Stimulated activated CD4-positive, alpha-beta T cell treated with anti-CD3 and anti-CD28 coated beads, Interleukin-2, amount 100 ng/mL, for 4 hours (primary cell): Measurements from ENCODE around the gene WDR38.
A peak's percentile ranks its signal among the peaks of the same experiment; 100 is the strongest.

ENCODE experiments used
- DNase-seq: peaks from one replicate; pipeline ENCODE4 v3.0.0-alpha.2; 2020; ENCODE audit warnings: low read depth

Gene WDR38, protein sequence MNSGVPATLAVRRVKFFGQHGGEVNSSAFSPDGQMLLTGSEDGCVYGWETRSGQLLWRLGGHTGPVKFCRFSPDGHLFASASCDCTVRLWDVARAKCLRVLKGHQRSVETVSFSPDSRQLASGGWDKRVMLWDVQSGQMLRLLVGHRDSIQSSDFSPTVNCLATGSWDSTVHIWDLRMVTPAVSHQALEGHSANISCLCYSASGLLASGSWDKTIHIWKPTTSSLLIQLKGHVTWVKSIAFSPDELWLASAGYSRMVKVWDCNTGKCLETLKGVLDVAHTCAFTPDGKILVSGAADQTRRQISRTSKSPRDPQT

DNA sequence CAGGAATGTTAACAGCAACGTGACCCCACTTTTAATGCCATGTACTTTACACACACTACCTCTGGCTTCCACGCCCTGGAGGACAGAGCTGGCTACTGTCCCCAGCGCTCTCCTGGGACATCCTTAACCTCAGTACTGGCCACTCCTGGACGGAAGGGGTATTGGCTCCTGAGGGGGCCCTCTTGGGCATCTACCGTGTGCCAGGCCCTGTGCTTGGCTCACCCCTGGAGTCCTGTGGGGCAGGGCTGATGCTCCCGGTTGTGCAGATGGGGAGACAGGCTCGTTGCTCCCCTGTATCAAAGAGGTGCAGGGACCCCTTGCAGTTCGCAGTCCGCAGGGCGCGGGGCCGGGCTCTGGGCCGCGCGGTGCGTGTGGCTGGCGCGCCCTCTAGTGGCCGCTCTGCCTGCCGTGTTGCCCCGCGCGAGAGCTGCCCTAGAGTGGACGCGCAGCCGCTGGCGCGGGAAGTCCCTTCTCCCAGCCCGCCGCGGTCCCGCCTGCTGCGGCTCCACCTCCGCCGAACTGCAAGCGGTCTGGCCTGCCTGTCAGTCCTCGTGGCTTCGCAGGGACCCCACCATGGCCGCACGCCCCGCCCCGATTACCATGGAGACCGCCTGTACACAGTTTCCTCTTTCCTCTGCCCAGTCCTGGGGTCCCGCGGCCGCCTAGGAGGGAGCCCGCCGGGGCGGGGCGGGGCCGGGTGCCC is at the start of gene WDR38:
Gene WDR38, plus strand, starts transcription at position 632 of the 703 bp plus-strand sequence. CDS start 72 bp downstream, outside the sequence.
- peak; percentile 51 for DNase-seq

DNA sequence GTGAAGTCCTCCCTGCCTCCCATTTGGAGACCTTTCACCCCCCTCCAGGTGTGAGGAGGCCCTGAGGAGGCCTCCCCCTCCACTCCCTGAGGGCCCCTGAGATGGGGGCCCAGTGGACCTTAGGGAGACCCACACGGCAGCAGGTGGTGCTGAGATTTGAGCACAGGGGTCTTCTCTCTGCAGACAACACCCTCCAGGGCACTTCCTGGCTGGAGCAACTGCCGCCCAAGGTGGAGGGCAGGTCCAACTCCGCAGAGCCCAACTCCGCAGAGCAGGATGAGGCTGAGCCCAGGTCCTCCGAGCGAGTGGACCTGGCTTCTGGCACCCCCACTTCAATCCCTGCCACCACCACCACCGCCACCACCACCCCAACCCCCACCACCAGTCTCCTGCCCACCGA is 49.3 kb upstream of the WDR38 start:
- DNase-seq: no peak

DNA sequence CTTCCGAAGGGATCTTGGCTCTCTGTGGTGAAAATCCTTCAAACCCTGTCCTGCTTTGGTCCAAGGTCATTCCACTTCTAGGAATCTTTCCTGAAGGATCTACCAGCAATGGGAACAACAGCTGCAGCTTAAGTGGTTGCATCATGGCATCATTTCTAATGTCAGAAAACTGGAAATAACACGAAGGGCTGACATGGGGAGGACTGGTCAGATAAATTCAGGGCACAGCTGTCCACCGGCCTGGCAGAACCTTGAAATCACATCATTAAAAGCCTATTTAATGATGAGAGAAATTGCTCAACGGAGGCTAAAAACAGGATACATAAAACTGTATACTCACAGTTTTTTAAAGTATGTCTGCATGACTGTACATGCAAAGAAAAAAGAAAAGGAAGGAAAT is 48.1 kb upstream of the WDR38 start:
- DNase-seq: no peak

DNA sequence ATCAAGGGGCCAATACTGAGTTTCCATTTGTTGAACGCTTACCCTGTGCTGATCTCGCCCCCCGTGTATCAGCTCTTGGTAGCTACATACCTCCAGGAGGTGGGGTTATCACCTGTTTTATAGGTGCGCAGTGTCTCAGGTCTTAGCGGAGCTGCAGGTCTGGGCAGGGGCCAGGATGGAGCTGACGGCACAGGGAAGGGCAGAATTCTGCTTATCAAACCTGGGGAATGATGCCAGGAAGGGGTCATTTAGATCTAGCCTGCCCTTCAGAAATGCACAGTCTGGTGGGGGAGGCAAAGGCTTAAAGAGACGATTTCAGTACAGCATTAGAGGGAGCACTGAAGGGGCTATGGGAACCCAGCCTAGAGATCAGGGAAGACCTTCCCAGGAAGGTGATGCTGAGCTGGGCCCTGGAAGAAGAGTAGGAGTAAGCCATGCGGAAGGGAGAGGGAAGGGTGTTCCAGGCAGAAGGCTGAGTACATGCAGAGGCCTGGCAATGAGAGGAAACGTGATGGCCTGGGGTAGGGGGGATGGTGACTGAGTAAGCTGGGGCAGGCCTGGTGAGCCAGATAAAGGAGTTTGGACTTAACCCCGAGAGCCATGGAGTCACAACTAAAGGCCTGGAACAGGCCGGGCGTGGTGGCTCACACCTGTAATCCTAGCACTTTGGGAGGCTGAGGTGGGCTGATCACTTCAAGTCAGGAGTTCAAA is 44.9 kb upstream of the WDR38 start:
- DNase-seq: no peak

DNA sequence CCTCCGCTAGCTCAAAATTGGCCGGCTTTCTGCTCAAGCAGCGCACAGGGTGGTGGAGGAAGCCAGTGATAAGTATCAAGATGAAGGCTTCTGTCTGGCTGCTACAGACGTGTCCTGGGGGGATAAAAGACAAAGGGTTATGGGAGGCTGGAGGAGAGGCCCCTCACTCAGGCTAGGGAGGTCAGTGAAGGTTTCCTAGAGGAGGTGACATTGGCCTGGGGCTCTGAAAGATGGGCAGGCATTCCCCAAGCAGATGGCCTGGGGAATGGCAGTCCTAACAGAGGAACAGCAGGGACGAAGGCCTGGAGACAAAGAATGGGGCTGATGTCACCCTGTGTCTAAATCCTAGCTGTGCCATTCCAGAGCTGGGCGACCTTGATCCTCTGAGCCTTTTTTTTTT is 44.0 kb upstream of the WDR38 start:
- DNase-seq: no peak

DNA sequence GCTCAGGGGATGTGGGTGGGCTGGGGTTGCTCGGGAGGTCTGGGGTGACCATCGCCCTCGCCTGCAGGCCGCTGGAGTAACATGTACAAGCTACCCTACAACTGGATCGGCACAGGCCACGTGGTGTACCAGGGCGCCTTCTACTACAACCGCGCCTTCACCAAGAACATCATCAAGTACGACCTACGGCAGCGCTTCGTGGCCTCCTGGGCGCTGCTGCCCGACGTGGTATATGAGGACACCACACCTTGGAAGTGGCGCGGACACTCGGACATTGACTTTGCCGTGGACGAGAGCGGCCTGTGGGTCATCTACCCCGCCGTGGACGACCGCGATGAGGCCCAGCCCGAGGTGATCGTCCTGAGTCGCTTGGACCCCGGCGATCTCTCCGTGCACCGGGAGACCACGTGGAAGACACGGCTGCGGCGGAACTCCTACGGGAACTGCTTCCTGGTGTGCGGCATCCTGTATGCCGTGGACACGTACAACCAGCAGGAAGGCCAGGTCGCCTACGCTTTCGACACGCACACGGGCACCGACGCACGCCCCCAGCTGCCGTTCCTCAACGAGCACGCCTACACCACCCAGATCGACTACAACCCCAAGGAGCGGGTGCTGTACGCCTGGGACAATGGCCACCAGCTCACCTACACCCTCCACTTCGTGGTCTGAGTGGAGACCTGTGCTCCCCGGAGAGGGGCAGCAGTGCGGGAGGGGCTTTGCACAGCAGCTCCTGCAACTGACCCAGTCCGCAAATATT is 43.3 kb upstream of the WDR38 start:
- DNase-seq: no peak

DNA sequence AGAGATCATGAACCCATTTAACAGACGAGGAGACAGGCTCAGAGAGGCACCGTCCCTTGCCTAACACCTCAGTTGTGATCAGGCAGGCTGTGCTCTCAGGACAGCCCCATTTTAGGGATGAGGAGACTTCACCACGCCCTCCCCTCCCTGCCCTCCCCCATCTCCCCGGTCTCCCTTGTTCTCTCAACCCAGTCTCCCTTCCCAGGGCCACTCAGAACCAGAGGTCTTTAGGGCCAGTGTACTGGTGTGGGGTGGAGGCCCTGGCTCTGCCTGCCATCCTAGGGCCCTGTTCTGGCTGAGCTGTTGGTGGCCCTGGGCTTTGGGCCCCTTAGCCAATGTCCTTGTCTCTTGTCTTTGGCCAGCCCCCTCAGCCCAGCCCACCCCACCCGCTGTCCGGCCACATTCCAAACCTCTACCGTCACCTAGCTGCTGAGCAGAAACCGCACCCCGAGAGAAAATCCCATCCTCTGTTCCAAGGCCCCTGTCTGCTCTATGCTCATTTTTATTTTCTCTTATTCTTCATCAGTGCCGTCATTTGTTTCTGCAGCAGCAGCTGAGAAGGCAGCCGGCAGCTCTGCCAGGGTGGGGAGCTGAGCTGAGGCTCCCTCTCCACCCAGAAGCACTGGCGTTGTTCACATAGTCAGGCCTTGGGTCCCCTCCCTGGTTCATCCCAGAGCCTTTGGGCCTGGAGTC is 42.5 kb upstream of the WDR38 start:
- DNase-seq: no peak

DNA sequence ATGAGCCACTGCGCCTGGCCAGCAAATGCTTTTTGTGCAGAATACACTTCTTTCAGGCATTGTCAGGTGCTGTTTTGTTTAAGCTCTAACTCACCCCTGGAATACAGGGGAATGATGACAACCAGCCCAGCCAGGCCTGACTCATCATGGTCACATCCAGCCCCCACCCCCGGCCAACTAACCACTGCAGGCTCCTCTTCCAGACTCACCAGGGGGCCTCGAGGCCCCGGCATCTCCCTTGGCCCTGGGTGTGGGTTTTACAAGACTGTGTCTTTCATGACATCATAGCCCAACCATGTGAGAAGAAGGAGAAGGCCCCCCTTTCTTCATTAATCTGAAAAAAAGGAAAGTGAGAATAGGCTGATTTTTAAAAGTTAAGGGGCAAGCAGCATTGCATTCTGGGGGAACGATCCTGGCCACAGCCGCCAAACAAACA is 40.8 kb upstream of the WDR38 start:
- no peak for DNase-seq

DNA sequence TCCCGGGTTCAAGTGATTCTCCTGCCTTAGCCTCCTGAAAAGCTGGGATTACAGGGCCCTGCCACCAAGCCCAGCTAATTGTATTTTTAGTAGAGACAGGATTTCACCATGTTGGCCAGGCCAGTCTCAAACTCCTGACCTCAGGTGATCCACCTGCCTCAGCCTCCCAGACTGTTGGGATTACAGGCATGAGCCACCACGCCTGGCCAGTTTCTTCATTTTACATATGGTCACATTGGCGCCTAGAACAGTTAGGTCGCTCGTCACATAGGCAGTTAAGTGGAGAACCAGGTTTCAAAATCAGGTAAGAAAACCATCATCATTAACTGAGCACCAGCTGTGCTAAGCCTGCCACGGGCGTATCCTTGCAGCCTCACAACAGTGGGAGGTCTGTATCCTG is 40.2 kb upstream of the WDR38 start:
- DNase-seq: no peak

DNA sequence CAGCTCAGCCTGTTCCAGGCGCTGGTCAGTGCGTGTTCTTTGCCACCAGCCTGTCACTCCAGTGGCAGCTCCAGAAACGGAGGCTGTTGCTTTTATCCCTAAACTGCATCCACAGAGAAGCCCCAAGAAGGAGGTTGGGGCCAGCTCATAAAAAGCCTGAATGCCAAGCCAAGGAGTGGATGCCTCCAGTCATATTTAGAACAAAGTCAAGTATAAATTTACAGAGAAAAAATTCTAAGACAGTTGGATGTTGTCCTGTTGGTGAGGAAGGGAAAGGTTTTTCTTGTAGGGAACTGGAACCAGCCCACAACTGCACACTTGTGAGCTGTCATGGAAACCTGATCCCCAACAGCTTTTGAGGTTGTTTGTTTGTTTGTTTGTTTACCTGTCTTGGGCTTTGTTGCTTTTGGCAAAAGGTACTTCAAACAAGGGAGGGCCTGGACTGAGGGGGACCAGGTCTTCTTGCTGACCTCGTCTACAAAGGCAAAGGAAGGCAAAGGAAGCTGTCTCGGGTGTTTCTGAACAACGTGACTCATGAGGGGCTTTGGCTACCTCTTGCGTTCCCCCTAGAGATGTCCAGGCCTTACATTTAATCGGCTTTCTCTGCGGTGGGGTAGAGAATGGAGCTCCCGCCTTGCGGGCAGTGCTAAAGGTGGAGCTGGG is 39.6 kb upstream of the WDR38 start:
- DNase-seq: no peak

DNA sequence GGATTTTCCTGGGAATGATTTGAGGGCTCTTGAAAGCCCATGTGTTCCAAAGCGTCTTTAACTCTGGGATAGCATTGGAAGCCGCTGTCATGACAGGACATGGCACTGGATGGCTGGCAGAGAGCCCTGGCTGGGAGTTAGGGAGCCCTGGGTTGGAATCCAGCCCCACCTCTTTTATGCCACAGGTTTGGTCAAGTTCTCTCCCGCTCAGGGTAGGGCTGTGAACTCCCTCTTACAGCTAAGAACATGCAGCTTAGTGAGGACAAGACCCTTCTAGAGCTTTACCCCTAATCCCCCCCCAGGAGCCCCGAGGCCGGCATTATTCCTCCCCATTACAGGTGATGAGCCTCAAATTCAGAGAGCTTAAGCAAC is 39.1 kb upstream of the WDR38 start:
- no peak for DNase-seq

DNA sequence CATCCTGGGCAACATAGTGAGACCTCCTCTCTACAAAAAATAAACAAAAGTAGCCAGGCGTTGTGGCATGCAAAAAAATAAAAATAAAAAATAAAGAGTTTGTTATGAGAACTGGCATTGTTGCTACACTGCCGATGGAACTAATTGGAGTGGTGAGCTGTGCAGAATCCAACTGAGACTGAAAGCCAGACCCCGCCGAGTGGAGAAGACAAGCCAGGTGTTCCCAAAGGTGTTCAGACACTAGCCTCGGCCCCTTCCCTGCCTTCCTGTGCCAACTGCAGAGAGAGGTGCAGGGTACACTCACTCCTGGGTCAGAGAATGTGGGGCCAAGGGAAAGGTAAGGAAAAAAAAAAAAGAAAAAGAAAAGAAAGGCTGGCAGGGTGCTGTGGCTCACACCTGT is 37.7 kb upstream of the WDR38 start:
- DNase-seq: no peak

DNA sequence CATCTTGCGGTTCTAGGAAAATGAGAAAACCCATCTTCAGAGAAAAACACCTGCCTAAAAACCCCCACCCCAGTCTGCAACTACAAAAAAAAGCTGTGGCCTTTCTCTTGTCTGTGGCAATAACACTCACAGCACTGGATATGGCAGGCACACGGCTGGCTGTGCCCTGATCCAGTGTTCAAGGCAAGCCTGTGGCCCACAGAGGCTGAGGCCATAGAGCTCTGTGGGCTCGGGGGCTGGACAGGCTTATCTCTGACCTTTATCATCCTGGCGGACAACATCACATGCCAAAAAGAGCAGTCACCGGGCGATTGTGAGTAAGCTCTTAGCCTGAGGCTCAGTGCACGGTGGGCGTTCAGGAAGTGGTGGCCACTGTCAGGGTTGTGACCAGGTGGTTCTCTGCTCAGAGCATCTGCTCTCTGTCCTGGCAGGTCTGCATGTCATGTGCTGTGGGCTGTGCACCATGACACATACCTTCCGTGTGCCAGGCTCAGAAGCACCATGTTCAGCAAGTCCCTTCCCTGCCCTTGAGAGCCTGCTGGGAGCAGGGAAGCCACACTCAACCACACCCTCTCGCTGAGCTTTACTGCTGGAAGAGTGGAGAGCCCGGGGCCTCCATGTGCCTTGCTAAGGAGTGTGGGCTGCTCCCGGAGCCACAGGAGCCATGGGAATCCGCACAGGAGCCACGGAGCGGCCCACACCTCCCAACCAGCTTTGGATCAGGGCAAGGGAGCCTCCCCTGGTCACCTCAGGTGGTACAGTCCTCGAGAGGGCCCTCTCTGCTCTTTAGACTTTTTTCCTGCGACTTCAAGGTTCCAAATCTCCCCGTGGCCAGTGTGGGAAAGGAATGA is 34.6 kb upstream of the WDR38 start:
- no peak for DNase-seq

DNA sequence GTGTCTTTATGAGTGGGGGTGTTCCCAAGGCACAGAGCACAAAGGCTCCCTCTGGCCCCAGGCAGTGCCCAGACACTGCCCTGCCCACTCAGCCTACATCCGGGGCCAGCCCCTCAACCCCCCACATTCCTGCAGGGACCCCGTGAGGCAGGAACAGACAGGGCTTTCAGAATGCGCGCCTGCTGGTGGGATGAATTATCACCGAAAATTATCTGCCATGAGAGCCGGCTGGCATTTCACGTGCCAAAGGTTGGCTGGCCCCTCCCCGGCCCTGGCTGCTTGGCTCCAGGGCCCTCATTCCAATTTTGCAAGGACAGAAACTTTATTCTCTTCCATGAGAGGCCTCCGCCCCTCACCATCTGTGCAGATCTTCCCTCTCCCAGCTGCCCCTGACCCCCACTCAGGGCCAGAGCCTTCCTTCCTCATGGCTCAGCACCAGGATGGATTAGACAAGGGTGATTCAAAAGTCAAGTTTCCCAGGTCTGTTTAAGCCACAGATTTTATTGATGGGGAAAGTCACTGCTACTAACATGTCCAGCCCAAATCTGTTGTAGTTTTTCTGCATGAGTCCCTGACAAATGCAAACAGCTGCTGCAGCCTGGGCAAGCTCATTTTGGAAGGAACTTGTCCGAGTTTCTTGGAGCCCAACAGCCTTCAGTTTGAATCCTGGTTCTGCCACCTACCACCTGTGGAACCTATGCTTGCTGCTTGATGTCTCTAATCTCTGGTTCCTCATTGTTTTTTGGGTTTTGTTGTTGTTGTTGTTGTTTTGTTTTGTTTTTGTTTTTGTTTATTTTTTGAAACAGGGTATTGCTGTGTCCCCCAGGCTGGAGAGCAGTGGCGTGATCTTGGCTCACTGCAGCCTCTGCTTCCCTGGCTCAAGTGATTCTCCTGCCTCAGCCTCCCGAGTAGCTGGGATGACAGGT is 32.3 kb upstream of the WDR38 start:
- DNase-seq: no peak

DNA sequence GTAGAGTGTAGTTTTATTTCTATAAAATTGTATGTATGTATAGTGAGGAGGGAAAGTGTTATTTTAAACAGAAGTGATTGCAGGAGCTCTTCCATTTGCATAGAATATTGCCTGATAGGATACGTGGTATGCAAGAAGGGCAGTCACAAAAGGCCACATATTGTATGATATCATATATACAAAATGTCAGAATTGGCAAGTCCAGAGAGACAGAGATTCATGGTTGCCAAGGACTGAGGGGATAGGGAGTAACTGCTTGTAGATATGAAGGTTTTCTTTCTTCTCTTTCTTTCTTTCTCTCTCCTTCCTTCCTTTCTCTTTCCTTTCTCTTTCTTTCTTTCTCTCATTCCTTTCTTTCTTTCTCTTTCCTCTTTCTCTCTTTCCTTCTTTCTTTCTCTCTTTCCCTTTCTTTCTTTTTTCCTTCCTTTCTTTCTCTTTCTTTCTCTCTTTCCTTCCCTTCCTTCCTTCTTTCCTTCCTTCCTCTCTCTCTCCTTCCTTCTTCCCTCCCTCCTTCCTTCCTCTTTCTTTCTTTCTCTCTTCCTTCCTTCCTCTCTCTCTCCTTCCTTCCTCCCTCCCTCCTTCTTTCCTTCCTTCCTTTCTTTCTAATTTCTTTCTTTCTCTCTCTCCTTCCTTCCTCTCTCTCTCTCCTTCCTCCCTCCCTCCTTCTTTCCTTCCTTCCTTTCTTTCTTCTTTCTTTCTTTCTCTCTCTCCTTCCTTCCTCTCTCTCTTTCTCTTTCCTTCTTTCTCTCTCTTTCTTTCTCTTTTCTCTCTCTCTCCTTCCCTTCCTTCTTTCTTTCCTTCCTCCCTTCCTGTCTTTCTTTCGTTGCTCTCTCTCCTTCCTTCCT is 24.5 kb upstream of the WDR38 start:
- no peak for DNase-seq

DNA sequence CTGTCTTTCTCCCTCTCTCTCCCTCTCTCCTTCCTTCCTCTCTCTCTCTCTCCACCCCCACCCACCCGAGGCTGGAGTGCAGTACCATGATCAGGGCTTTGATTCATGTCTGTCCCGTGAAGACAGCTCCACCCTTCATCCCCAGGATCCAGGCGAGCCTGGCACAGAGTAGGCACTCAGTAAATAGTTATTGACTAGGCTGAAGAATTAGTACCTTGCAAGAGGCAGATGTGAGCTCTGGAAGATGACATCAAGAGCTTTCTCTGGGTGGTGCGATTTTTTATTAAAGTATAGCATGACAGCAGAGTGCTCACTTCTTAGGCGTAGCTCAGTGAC is 24.0 kb upstream of the WDR38 start:
- no peak for DNase-seq

DNA sequence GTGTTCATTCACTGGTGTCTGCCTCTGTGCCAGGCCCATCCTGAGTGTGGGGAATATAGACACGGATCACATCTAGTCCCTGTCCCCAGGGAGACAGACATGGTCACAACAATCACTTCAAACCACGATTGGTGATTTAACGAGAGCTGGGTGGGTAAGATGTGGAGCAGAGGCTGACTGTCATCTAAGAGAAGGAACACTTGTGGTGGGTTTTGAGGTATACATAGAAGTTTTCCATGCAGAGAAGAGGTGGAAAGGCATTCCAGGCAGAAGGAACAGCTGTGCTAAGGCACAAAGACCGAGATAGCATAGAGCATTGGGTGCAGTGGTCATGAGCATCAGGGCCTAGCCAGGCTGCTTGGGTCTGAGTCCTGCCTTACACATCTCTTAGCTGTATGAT is 22.7 kb upstream of the WDR38 start:
- DNase-seq: no peak

DNA sequence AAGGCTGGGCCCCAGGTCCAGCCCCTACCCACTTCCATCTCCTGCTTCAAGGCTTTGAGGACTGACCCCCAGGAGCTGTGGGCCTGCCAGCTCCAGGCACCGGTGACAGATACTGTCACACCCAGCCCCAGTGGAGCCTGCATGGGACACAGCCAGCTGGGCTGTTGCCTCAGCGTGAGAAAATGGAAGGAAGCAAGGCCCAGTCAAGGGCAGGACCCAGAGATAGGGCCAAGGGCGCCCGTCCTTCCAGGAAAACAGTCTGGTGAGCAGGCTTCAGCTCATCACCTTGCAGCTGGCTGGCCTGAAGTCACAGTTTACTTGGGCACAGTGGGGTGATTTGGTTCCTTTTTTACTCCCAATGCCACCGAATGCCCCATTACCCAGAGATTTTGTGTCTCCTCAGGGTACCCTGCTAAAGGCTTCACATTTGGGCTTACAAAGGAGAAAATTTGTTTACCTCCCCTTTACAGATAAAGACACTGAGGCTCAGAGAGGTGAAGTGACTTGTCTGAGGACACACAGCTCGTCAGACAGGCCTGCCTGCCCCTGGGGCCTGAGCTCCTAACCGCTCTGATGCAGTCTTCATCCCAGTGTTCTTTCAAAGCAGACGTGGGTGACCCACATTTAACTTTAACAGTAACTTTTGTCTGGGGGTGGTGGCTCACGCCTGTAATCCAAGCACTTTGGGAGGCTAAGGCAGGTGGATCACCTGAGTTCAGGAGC is 21.5 kb upstream of the WDR38 start:
- no peak for DNase-seq
